Fibroblast of skin of back (primary cell): Measurements from ENCODE around the gene MAN2B2.

Experiments used
- DNase-seq: peaks from one replicate; pipeline ENCODE4 v3.0.0-alpha.2; 2013

The MAN2B2 gene

DNA sequence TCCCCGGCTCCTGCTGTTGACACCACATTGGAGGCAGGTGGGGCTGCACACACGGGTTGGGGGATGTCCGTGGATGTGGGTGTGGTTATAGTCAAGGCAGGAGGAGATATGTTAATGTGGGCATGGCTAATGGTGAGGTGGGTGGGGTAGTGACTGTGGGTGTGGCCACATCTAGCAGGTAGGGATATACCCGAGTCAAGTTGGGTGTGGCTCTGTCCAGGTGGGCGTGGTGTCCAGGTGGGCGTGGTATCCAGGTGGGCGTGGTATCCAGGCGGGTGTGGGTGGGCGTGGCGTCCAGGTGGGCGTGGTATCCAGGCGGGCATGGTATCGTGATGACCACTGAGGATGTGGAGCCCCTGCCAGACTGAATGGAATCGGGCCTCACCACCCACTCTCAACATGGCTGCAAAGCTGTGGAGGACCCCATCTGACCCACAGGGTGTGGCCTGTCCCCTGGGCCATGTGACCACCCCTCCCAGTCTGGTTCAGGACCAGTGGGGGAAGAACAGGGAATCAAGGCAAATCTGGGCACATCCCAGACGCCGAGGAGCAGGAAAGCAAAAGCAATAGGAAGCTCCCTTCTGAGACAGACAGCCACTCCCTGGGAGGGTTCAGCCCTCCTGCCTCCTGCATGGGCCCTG lies 21.0 kb downstream of the MAN2B2 start:
- no peak for DNase-seq

DNA sequence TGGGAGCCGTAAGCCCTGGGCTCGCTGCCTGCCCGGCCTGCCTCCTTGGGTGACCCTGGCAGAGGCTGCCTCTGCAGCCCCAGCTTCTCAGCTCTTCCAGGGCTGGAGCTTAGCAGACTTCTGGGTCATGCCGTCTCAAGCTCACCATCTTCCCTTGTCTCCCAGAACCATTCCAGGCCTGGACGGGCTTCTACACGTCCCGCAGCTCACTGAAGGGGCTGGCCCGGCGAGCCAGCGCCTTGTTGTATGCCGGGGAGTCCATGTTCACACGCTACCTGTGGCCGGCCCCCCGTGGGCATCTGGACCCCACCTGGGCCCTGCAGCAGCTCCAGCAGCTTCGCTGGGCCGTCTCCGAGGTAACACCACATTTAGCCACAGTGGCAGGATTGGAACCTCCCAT lies 22.0 kb downstream of the MAN2B2 start:
- DNase-seq: no peak

DNA sequence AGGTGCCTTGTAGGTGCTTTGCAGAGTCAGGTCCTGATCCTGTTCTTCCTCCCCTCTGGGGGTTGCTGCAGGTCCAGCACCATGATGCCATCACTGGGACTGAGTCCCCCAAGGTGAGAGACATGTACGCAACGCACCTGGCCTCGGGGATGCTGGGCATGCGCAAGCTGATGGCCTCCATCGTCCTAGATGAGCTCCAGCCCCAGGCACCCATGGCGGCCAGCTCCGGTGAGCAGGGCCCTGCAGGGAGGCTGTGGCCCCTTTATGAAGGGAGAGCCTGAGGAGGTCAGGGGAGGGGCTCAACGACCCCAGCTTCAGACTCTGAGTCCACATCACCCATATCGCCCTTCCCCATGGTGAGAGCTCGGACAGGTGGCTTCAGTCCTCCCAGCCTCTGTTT lies 23.1 kb downstream of the MAN2B2 start:
- no peak for DNase-seq

DNA sequence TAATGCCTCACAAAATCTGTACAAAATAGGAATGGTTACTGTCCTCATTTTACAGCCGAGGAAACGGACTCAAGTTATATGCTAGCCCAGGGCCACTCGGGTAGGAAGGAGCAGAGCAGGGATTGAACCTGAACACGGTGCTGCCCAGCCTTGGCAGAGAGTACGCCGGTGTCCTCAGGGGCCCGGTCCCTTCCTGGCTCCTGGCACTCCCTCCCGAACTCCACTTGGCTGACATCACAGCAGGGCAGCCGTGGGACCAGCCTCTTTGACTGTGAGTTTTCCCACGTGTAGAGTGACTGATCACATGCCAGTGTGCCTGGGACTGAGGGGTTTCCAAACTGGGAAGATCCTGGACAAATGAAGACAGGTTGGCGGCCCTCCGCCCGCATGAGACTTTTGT lies 23.7 kb downstream of the MAN2B2 start:
- DNase-seq: no peak

DNA sequence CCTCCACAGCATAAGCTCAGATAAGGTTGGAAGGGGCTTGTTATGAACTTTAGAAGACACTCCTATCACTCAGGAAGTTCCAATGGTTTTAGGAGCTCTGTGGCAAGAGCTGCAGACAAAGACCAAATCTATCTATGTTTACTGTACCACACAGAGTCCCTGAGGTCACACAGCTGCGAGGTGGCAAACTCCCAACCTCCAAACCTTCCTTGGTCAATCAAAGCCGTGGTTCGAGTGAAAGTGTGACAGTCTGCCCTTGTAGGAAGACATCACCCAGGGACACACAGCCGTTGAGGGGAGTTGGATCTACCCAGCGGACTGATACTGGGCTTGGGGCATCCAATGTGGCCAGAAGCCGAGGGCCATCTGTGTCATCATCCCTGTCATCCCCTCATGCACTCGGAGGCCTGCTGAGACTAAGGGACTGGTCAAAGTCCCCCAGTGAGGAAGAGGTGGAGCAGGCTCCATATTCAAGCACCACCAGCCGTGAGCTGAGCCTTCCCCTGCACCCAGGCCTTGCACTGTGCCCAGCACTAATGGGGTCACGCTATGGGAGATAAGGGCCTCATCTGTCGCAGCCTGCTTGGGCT lies 26.8 kb downstream of the MAN2B2 start:
- DNase-seq: no peak

DNA sequence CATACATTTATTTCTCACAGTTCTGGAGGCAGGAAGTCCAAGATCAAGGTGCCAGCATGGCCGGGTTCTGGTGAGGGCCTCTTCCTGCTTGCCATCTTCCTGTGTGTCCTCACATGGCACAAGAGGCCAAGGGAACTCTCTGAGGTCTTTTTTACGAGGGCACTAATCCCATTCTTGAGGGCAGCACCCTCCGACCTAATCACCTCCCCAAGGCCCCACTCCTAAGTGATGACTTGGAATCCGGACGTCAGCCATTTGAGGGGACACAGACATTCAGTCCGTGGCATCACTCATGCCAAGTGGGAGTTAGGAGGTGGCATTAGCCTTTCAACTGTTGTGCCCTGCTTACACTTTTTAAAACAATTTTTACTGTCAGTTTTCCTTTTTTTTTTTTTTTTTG lies 27.3 kb downstream of the MAN2B2 start:
- no peak for DNase-seq

DNA sequence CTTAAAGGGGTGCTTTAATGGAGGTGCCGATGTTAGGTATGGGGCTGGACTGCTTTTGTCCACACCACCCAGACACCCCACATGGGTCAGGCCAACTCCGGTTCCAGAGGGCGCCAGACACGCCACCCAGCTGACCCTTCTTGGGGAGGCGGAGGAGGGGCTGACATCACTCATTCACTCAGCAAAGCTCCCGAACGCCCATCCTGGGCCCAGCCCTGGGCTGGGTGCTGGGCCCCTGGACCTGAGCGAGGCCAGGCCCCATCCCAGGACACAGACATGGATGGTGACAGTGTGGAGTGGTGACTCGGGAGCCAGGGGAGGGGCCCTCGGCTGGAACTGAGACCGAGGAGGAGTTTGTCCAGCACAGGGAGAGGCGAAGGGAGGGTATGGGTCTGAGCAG lies 28.1 kb downstream of the MAN2B2 start:
- DNase-seq: no peak

DNA sequence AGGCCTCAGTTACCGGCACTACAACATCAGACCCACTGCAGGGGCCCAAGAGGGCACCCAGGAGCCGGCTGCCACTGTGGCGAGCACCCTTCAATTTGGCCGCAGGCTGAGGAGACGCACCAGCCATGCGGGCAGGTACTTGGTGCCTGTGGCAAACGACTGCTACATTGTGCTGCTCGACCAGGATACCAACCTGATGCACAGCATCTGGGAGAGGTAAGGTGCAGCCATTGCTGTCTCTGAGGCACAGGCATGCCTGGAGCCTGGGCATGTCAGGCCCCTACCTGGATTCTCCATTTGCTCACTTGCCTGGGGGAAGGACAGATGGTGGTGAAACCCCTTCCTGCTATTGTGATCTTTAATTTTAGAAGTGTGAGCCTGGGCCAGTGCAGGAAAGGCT lies 30.1 kb downstream of the MAN2B2 start:
- DNase-seq: no peak

DNA sequence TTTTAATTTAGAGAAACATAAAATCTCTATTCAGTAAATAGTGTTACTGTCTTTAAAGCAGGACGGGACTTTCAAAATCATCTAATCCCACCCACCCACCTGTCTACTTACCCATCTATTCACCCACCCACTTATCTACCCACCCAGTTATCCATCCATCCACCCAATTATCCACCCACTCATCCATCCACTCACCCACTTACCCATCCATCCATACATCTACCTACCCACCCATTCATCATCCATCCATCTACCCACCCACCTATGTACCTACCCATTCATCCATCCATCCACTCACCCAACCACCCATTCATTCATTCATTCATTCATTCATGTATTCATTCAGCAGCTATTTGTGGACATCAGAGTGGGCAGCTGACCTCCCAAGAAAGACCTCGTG lies 30.6 kb downstream of the MAN2B2 start:
- no peak for DNase-seq

DNA sequence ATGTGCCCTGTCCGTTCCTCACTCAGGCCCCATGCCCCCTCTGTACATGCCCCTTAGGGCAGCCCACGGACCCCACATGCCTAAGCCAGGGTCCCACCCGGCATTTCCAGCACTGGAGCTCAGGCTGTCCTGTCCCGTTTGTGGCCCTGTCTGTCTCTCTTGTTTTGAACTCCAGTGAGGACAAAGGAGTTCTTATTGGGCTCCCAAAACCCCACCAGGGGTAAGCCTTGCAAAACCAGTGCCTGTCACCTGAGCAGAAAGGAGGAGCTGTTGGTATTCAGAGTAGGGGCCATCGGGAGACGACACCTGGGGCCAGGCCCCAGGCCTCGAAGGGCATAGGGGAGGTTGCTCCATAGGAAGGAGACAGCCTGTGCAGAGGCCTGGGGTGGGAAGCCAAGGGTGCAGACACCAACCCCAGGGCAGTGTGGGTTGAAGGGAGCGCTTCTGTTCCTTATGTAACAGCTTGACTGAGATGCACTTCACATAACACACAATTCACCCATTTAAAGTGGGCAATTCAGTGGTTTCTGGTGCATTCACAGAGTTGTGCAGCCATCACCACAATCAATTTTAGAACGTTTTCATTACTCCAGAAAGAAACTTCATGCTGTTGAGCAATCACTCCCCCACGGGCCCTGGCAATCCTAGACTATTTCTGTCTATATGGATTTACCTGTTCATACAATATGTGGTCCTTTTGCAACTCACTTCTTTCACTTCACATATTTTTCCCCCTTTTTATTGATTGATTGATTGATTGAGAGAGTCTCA lies 31.7 kb downstream of the MAN2B2 start:
- no peak for DNase-seq

DNA sequence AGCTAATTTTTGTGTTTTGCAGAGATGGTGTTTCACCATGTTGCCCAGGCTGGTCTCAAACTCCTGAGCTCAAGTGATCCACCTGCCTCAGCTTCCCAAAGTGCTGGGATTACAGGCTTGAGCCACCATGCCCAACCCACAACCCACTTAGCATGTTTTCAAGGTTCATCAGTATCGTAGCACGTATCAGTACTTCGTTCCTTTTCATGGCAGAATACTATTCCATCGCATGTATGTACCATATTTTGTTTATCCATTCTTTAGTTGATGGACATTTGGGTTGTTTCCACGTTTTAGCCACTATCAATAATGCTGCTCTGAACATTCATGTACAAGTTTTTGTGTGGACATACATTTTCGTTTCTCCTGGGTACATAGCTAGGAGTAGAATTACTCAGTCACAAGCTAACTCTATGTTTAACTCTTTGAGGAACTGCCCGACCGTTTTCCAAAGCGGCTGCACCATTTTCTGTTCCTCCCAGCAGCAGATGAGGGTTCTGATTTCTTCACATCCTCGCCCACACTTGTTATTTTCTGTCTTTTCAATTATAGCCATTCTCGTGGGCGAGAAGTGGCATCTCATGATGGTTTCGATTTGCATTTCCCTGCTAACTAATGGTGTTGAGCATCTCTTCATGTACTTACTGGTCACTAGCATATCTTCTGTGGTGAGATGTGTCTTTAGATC lies 32.5 kb downstream of the MAN2B2 start:
- DNase-seq: no peak

DNA sequence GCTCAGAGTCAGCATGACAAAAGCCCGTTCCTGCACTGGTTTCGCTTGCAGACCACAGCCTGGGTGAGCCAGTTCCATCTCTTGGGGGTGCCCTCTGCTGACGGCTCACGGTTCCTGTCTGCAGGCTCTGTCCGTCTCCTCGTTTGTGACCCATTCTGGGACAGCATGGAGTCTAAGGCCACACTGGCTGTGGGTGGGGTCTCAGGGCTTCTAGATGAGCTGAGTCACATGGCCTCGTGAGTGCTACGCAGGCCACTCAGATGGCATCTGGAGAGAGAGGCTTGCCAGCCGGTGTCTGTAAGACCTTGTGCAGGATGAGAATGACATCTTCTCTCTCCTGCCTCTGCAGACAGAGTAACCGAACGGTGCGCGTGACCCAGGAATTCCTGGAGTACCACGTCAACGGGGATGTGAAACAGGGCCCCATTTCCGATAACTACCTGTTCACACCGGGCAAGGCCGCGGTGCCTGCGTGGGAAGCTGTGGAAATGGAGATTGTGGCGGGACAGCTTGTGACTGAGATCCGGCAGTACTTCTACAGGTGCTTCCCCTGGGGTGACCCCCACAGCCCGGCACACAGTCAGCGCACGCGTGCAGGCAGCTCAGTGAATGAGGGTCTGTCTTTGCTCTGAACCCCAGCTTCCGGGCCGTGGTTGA lies 33.9 kb downstream of the MAN2B2 start:
- peak; percentile 7 for DNase-seq

DNA sequence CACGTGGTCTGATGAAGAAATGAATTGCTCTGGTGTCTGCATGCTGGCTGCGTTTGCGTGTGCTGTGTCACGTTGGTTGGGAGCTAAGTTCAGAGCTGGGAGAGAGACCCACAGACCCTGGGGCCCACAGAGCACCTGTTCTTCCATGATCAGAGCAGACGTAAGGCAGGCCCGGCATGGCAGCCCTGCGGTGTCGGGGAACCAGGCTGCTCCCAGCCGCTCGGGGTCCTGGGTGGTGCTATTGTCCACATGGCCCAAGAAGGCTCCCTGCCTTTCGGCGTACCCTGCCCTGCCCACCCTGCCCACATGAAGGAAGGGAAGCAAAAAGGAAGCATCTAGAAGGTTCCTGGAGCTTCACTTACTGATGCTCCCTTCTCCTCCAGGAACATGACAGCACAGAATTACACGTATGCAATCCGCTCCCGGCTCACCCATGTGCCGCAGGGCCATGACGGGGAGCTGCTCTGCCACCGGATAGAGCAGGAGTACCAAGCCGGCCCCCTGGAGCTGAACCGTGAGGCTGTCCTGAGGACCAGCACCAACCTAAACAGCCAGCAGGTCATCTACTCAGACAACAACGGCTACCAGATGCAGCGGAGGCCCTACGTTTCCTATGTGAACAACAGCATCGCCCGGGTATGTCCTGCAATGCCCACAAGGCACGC lies 34.6 kb downstream of the MAN2B2 start:
- DNase-seq: no peak

DNA sequence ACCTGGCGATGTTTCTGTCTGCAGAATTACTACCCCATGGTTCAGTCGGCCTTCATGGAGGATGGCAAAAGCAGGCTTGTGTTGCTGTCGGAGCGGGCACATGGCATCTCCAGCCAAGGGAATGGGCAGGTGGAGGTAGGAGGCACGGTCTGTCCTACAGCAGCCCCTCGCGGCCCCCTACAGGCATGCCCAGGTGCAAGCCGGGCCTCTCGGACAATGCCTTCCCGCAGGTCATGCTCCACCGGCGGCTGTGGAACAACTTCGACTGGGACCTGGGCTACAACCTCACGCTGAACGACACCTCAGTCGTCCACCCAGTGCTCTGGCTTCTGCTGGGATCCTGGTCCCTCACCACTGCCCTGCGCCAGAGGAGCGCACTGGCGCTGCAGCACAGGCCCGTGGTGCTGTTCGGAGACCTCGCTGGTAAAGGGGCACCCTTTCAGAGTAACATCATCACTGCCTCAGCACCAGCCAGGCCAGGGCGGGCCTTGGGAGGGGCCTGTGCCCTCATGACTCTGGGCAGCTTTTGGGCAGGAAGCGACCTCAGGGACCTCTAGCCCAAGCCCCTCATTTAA lies 36.0 kb downstream of the MAN2B2 start:
- no peak for DNase-seq

DNA sequence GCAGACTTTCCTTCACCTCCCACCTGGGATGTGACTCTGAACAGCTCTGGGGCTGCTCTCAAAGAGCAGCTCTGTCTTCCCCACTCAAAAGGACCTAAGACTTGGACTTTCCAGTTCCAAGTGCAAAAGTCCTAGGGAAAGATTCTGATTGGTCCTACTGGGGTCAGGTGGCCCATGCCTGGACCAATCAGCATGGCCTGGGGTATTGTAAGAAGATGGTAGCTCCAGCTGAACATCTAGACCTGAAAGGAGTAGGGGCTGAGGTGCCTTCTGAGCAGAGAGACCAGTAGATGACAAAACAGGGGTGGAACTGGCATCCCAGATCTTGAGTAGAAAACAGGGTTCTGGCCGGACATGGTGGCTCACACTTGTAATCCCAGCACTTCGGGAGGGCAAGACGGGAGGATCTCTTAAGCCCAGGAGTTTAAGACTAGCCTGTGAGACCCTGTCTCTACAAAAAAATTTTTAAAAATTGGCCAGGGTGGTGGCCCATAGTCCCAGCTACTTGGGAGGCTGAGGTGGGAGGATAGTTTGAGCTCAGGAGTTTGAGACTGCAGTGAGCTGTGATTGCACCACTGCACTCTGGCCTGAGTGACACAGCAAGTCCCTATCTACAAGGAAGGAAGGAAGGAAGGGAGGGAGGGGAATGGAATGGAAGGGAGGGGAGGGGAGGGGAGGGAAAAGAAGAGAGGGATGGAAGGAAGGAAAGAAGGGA lies 38.1 kb downstream of the MAN2B2 start:
- no peak for DNase-seq

DNA sequence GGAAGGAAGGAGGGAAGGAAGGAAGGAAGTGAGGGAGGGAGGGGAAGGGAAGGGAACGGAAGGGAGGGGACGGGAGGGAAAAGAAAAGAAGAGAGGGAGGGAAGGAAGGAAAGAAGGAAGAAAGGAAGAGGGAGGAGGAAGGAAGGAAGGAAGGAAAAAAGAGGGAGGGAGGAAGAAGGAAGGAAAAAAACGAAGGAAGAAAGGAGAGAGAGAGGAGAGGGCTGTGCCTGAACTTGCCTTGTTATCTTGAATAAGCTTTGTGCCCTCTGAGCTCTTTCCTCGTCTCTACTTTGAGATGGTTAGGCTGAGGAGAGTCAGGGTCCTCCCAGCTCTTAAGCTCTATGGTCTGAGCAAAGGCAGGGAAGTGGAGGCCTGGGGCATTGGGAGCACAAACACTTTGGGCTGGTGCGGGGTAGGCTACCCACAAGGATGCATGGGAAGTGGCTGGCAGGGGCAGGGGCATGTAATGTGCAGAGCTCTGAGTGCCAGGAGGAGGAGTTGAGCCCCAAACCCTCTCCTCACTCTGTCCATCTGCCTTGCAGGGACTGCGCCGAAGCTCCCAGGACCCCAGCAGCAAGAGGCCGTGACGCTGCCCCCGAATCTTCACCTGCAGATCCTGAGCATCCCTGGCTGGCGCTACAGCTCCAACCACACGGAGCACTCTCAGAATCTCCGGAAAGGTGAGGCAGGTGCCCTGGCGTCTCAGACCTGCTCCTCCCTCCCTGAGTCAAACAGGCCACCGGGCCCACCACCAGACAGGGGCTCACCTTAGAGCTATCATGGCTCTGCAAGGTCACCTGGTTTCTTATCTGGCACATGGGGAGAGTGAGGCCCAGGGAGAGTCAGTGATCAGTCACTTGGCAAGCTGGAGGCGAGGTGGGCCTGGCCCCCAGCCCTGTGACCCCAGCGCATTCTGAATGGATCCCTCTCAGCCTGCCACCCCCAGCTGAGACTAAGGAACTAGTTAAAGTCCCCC lies 39.0 kb downstream of the MAN2B2 start:
- DNase-seq: no peak

DNA sequence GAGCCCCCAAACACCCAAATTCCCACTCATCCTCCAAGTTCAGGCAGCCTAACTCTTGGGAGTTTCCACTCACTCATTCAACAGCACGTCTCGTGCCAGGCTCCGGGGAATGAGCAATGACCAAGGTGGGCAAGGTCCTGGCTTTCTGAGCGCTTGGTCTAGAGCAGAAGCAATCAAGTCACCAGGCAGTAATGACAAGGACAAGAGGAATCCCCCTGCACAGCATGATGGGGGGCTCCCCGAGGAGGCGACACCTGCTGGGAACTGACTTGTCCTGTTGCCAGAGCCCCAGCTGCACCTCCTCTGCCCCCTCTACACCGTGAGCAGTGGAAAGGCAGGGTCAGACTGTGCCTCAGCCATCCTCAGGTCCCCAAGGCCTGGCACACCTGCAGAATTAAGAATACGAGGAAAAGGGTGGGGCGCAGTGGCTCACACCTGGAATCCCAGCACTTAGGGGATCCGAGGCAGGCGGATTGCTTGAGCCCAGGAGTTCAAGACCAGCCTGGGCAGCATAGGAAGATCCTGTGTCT lies 39.8 kb downstream of the MAN2B2 start:
- no peak for DNase-seq

DNA sequence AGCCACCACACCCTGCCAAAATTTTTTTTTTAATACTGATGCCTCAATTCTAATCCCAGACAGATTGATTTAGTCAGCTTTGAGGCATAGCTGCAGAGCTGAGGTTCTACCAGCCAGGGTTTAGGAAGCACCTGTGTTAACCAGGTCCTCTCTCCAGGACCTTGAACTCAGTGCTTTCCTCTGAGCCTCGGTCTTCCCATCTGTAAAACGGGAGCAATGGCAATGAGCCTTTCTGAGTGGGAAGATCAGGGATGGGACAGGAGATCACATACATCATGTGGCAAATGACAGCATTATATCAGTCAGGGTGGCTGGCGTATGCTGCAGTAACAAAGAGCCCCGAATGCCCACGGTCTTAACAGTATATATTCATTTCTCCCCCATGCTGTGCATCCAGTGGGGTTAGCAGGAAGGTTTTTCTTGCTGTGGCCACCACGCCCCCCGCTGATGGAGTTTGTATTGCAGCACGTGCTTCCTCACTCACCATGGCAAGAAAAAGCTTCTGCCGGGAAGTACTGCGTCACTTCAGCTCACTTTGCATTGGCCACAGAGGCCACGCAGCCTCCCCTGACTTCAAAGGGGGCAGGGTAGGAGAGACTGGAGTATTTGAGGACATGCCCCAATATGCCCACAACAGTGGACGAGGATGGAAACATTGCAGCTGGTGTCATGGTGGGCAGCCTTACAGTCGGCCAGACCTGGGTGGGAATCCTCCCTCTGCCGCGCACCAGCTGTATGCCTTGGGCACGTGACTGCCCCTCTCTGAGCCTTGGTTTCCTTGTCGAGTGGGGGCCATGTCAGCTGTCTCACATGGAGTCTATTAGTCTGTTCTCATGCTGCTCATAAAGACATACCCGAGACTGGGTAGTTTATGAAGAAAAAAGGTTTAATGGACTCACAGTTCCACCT lies 41.4 kb downstream of the MAN2B2 start:
- DNase-seq: no peak

DNA sequence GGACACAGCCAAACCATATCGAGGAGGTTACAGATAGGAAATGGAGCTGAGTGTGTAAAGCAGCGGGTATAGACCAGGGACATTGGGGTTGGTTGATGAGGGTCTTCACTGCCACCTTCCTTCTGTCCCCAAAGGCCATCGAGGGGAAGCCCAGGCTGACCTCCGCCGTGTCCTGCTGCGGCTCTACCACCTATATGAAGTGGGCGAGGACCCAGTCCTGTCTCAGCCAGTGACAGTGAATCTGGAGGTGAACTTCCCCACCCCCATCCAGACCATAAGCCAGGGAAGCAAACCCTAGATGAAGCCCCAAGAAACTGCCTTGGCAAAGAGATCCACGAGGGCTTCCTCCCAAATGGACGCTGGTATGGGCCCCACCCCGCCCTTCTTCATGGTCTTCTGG lies 42.3 kb downstream of the MAN2B2 start:
- no peak for DNase-seq
